ENCODE data around the gene CTXN1.

CTXN1 gene

DNA sequence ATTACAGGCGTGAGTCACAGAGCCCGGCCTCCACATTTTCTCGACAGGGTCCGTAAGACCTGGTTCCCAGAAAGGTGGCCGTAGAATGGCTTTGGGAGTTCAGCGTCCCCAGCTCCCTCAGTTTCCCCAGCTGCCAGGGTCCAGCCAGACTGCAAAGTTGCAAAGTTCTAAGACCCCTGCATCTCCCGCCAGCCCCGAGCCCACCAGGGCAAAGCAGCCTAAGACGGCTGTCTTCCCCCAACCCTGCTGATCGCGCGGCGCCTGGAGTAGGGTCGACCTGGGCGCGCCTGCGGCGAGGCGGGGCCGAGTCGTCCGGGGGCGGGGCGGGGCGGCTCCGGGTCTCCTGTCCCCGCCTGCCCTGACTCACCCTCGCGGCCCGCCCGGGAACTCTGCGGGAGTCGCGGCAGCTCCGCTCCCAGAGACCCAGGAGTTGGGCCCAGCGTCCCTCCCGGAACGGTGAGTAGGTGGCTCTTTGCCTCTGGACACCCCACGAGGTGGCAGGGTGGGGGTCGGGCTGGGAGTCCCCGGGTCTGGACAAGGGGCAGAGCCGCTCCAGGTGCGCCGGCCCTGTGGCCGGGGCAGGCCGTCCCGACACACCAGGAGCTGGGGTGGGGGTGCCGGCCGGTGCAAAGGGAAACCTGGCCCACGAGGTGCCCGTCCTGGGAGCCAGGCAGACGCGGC lies 37.6 kb downstream of the CTXN1 start, which contains the start of gene LRRC8E (continued):
- TF ChIP-seq, protein P1, sequence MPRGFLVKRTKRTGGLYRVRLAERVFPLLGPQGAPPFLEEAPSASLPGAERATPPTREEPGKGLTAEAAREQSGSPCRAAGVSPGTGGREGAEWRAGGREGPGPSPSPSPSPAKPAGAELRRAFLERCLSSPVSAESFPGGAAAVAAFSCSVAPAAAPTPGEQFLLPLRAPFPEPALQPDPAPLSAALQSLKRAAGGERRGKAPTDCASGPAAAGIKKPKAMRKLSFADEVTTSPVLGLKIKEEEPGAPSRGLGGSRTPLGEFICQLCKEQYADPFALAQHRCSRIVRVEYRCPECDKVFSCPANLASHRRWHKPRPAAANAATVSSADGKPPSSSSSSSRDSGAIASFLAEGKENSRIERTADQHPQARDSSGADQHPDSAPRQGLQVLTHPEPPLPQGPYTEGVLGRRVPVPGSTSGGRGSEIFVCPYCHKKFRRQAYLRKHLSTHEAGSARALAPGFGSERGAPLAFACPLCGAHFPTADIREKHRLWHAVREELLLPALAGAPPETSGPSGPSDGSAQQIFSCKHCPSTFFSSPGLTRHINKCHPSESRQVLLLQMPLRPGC (tag by site-specific recombination; IDR thresholded peaks at IDR 0.05): 0 out of 2 replicates have a peak, but pooled peaks have one; percentile 31
- TF ChIP-seq ZNF560 (tag by site-specific recombination; IDR thresholded peaks at IDR 0.05; ENCODE audit: borderline replicate concordance) (no peak), ZNF664 (tag by site-specific recombination; IDR thresholded peaks at IDR 0.05) (no peak), ZNF621 (tag by site-specific recombination; IDR thresholded peaks at IDR 0.05) (no peak), ZNF488 (tag by site-specific recombination; IDR thresholded peaks at IDR 0.05) (no peak), ZBTB26 (tag by site-specific recombination; optimal IDR thresholded peaks at IDR 0.05) (peak; percentile 62), ZNF654 (tag by site-specific recombination; IDR thresholded peaks at IDR 0.05; ENCODE audit: low read depth) (no peak), ZSCAN30 (tag by site-specific recombination; IDR thresholded peaks at IDR 0.05) (0 out of 2 replicates have a peak, but pooled peaks have one; percentile 38), ZNF510 (tag by site-specific recombination; IDR thresholded peaks at IDR 0.05; ENCODE audit: insufficient replicate concordance) (no peak), AEBP2 (tag by site-specific recombination; IDR thresholded peaks at IDR 0.05; ENCODE audit: borderline replicate concordance) (no peak), ZNF211 (tag by site-specific recombination; IDR thresholded peaks at IDR 0.05; ENCODE audit: low read depth) (no peak), CTCF (tag by site-specific recombination; IDR thresholded peaks at IDR 0.05) (no peak), SP3 (tag by site-specific recombination; IDR thresholded peaks at IDR 0.05) (peak; percentile 68), ZBTB10 (tag by site-specific recombination; IDR thresholded peaks at IDR 0.05) (no peak), ZBTB20 (tag by site-specific recombination; IDR thresholded peaks at IDR 0.05) (peak; percentile 89), ZNF366 (tag by site-specific recombination; conservative IDR thresholded peaks at IDR 0.05) (no peak), ZNF473 (tag by site-specific recombination; IDR thresholded peaks at IDR 0.05) (no peak), ZNF791 (tag by site-specific recombination; IDR thresholded peaks at IDR 0.05) (no peak), ZNF391 (tag by site-specific recombination; IDR thresholded peaks at IDR 0.05; ENCODE audit: borderline replicate concordance, low read depth) (no peak), PRDM2 (tag by site-specific recombination; IDR thresholded peaks at IDR 0.05; ENCODE audit: borderline replicate concordance) (no peak), ZBTB21 (tag by site-specific recombination; IDR thresholded peaks at IDR 0.05) (no peak), ZNF132 (tag by site-specific recombination; IDR thresholded peaks at IDR 0.05; ENCODE audit: borderline replicate concordance) (no peak), OVOL3 (tag by site-specific recombination; IDR thresholded peaks at IDR 0.05) (no peak)
